CD14-positive monocyte (primary cell): Measurements from ENCODE around the gene MCFD2. TPM values are rescaled to one million over a fixed set of nuclear protein-coding genes. Genes with fewer than 3 reads are reported as not detected.

ENCODE experiments used
- DNase-seq, 3 donors: peaks; one replicate each; pipeline ENCODE4 v3.0.0-alpha.2; 2011 to 2022
- H2AFZ ChIP-seq: 2 replicates; pipeline ENCODE4 v1.6.0; 2012; ENCODE audit warnings: mild to moderate bottlenecking, low read depth, low read length, inconsistent platforms; ENCODE audit not compliant: insufficient read depth, poor library complexity, severe bottlenecking
- H3K27ac ChIP-seq, 2 donors: 1 replicate in 1 of 2; 2 replicates in 1 of 2; pipeline ENCODE4 v1.5.1; 2012 to 2013; ENCODE audit warnings: low read length in 2 of 2, control low read depth in 1 of 2, inconsistent platforms in 1 of 2, low read depth in 1 of 2, mild to moderate bottlenecking in 1 of 2
- H3K27me3 ChIP-seq, 2 donors: one replicate each; pipeline versions ENCODE4 v1.6.0 to v1.6.1; 2011 to 2013; ENCODE audit warnings: low read length in 2 of 2; ENCODE audit not compliant: control insufficient read depth in 2 of 2, insufficient read depth in 2 of 2
- H3K36me3 ChIP-seq, 2 donors: replicated peaks in 1 of 2; 1 replicate in 1 of 2; 2 replicates in 1 of 2; pipeline versions ENCODE4 v1.5.1 to v1.6.1; 2012 to 2013; ENCODE audit warnings: low read length in 2 of 2, control low read depth in 1 of 2, inconsistent platforms in 1 of 2, mild to moderate bottlenecking in 1 of 2; ENCODE audit not compliant: insufficient read depth in 2 of 2, control insufficient read depth in 1 of 2
- H3K4me1 ChIP-seq, 2 donors: 1 replicate in 1 of 2; 2 replicates in 1 of 2; pipeline versions ENCODE4 v1.5.1 to v1.6.1; 2012 to 2013; ENCODE audit warnings: low read length in 2 of 2, control low read depth in 1 of 2, inconsistent platforms in 1 of 2, mild to moderate bottlenecking in 1 of 2, moderate library complexity in 1 of 2; ENCODE audit not compliant: insufficient read depth in 2 of 2, control insufficient read depth in 1 of 2
- H3K4me2 ChIP-seq: replicated peaks from 2 replicates; pipeline ENCODE3; 2012; ENCODE audit warnings: low read length, moderate library complexity, mild to moderate bottlenecking; ENCODE audit not compliant: poor library complexity, severe bottlenecking; ENCODE audit errors: extremely low read depth
- H3K4me3 ChIP-seq, 3 experiments: fragments of 200-600 bp in 1 of 3; sonication (generic) in 1 of 3; replicated peaks in 1 of 3; 1 replicate in 2 of 3; 2 replicates in 1 of 3; pipeline ENCODE4 v1.5.1; 2011 to 2013; ENCODE audit warnings: low read length in 3 of 3, mild to moderate bottlenecking in 3 of 3, control low read depth in 2 of 3, low read depth in 2 of 3, inconsistent platforms in 1 of 3, moderate library complexity in 1 of 3
- H3K79me2 ChIP-seq: 2 replicates; pipeline ENCODE4 v1.6.0; 2012; ENCODE audit warnings: mild to moderate bottlenecking, control low read depth, inconsistent platforms, low read length, moderate library complexity; ENCODE audit not compliant: insufficient read depth
- H3K9ac ChIP-seq: 2 replicates; pipeline ENCODE4 v1.6.0; 2017; ENCODE audit warnings: low read length, mild to moderate bottlenecking; ENCODE audit not compliant: insufficient read depth, poor library complexity, severe bottlenecking
- H3K9me3 ChIP-seq, 2 donors: replicated peaks in 1 of 2; 1 replicate in 1 of 2; 2 replicates in 1 of 2; pipeline versions ENCODE4 v1.5.1 to v1.6.1; 2012 to 2013; ENCODE audit warnings: low read length in 2 of 2, control low read depth in 1 of 2; ENCODE audit not compliant: control insufficient read depth in 1 of 2, insufficient read depth in 1 of 2
- H4K20me1 ChIP-seq: 2 replicates; pipeline ENCODE4 v1.6.0; 2012; ENCODE audit warnings: mild to moderate bottlenecking, low read length, control low read depth, moderate library complexity; ENCODE audit not compliant: insufficient read depth
- H3K27ac Mint-ChIP-seq, 7 donors: one replicate each; pipeline ENCODE4 v1.8.0; 2020; ENCODE audit warnings: mild to moderate bottlenecking in 7 of 7, mixed read lengths in 7 of 7, moderate library complexity in 6 of 7, inconsistent platforms in 2 of 7
- H3K27me3 Mint-ChIP-seq, 3 donors: one replicate each; pipeline ENCODE4 v1.8.0; 2021 to 2022; ENCODE audit warnings: low read depth in 3 of 3, mild to moderate bottlenecking in 3 of 3, mixed read lengths in 3 of 3, moderate library complexity in 3 of 3, inconsistent platforms in 1 of 3
- H3K36me3 Mint-ChIP-seq, 2 donors: one replicate each; pipeline ENCODE4 v1.8.0; 2020; ENCODE audit warnings: mixed read lengths in 2 of 2, inconsistent platforms in 1 of 2, mild to moderate bottlenecking in 1 of 2
- H3K4me1 Mint-ChIP-seq: one replicate; pipeline ENCODE4 v1.8.0; 2020; ENCODE audit warnings: mild to moderate bottlenecking, mixed read lengths
- H3K4me3 Mint-ChIP-seq, 2 donors: one replicate each; pipeline ENCODE4 v1.8.0; 2020; ENCODE audit warnings: mild to moderate bottlenecking in 2 of 2, mixed read lengths in 2 of 2, moderate library complexity in 1 of 2
- H3K9me3 Mint-ChIP-seq, 7 donors: one replicate each; pipeline ENCODE4 v1.8.0; 2020 to 2022; ENCODE audit warnings: mixed read lengths in 7 of 7, mild to moderate bottlenecking in 6 of 7, moderate library complexity in 6 of 7, inconsistent platforms in 2 of 7
- WGBS: methylation state at CpG from one replicate; pipeline ENCODE4 v1.1.5; 2013; ENCODE audit warnings: missing lambda C conversion rate; ENCODE audit not compliant: insufficient coverage; 5-methylcytosine and 5-hydroxymethylcytosine counted together
- intact Hi-C, 2 donors: fragments of 100-400 bp; cut with micrococcal nuclease; formaldehyde crosslinking; loops; one replicate each; pipeline versions ENCODE4 v1.15.0 to v1.15.1; 2023
- polyA plus RNA-seq, 3 donors: library from polyadenylated mRNA; depleted of rRNA in 1 of 3; unstranded in 2 of 3; stranded (reverse) in 1 of 3; fragments of 300-500 nt in 2 of 3; fragments of >200 nt in 1 of 3; fragmentation: Illumina TruSeq in 2 of 3; gene quantifications; 1 replicate in 2 of 3; 2 replicates in 1 of 3; pipeline ENCODE4 v1.2.3, GENCODE V29; 2012 to 2021
- TF ChIP-seq, protein P1 (sequence below): fragments of 200-600 bp; IDR thresholded peaks from one replicate; pipeline ENCODE4 v1.8.0; 2022; ENCODE audit warnings: antibody characterized with exemption, mild to moderate bottlenecking

Gene MCFD2
- polyA plus RNA-seq, 3 donors, result 23.8 to 38.5 (median 33.6) TPM

DNA sequence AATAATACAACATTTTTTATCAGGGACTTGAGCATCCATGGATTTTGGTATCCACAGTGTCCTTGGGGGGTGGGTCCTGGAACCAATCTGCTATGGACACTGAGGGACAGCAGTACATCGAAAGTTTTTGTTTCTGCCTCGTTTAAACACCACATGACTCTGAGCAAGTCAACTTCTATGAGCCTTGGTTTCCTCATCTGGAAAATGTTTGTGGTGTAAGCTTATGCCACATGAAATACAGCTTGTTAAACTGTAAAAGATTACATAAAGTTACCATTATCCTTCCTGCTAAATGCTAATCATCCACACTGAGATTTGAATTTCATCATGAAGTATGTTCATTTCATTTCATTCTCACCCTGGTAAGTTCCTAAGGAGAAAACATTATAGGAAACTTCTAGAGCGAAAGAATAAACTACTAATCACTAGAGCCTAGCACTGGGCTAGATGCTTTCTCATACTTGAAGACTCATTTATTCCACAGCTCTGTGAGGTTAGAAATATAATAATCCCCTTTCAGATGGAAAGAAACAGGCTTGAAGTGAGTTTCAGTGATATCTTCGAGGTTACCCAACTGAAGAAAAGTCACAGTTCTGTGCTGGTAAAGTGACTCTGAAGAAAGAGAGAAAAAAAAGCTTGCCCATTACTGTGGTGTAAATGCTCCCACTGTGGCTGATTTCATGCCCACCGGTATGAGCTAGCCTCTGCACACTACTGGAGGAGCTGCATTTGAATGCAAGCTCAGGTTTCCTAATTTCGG, 29.2 kb downstream of the MCFD2 start:
- DNase-seq, result no peak
- intact Hi-C loops, result no loop called here
- Histone ChIP-seq H3K9me3 (no peaks in the 10 kb centered on the region), H3K4me2 (no peak overlapping the region), H3K79me2 (no peaks in the 10 kb centered on the region), H3K4me3 (no peak overlapping the region), H4K20me1 (no peaks in the 10 kb centered on the region), H3K4me1 (peaks cover 0 to 5% of the 10 kb centered on the region in 2 donors), H3K9ac (no peak overlapping the region), H2AFZ (no peak overlapping the region), H3K36me3 (no peaks in the 10 kb centered on the region), H3K27me3 (no peaks in the 10 kb centered on the region), H3K27ac (no peak overlapping the region)
- Mint-ChIP-seq H3K4me1 (peaks cover 3% of the 10 kb centered on the region), H3K4me3 (no peak overlapping the region), H3K36me3 (no peaks in the 10 kb centered on the region), H3K9me3 (peaks cover 0 to 3% (median 0%) of the 10 kb centered on the region in 7 donors), H3K27ac (peak overlapping the region in 1 of 7 donors; percentile 2), H3K27me3 (peaks cover 1 to 8% (median 7%) of the 10 kb centered on the region in 3 donors)
- TF ChIP-seq, protein P1, sequence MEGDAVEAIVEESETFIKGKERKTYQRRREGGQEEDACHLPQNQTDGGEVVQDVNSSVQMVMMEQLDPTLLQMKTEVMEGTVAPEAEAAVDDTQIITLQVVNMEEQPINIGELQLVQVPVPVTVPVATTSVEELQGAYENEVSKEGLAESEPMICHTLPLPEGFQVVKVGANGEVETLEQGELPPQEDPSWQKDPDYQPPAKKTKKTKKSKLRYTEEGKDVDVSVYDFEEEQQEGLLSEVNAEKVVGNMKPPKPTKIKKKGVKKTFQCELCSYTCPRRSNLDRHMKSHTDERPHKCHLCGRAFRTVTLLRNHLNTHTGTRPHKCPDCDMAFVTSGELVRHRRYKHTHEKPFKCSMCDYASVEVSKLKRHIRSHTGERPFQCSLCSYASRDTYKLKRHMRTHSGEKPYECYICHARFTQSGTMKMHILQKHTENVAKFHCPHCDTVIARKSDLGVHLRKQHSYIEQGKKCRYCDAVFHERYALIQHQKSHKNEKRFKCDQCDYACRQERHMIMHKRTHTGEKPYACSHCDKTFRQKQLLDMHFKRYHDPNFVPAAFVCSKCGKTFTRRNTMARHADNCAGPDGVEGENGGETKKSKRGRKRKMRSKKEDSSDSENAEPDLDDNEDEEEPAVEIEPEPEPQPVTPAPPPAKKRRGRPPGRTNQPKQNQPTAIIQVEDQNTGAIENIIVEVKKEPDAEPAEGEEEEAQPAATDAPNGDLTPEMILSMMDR, result no peak
- WGBS, result 81% methylated on average over 4 of the region's 6 CpGs

DNA sequence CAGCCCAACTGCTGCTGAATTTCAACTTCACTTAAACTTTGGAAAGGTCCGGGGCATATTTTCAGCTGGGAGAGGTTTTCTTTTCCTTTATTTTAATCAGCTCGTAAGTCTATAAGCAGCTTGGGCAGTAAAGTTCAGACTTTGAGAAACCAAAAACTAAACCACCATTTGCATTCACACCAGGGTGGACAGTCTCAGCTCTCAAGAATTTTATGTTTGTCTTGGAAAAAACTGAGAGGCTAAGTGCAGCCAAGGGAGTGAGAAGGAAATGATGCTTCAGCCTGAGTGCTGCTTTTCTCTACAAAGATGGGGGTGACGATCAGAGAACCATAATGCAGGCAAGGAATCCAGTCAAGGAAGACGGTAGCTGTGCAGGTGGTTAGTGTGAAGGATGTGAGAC, 30.2 kb downstream of the MCFD2 start:
- Histone ChIP-seq H3K27me3 (no peaks in the 10 kb centered on the region), H3K27ac (no peak overlapping the region), H4K20me1 (no peaks in the 10 kb centered on the region), H3K4me3 (no peak overlapping the region), H3K4me1 (peaks cover 0 to 5% of the 10 kb centered on the region in 2 donors), H3K9ac (no peak overlapping the region), H3K79me2 (no peaks in the 10 kb centered on the region), H3K36me3 (no peaks in the 10 kb centered on the region), H2AFZ (no peak overlapping the region), H3K4me2 (no peak overlapping the region), H3K9me3 (no peaks in the 10 kb centered on the region)
- H3K4me3 Mint-ChIP-seq, result peak overlapping the region in 1 of 2 donors; percentile 2
- TF ChIP-seq, protein P1, result no peak
- H3K36me3 Mint-ChIP-seq, result no peaks in the 10 kb centered on the region
- intact Hi-C loops, result no loop called here
- peaks cover 3% of the 10 kb centered on the region for H3K4me1 Mint-ChIP-seq
- H3K9me3 Mint-ChIP-seq, result peaks cover 0 to 3% (median 0%) of the 10 kb centered on the region in 7 donors
- H3K27me3 Mint-ChIP-seq, result peaks cover 1 to 7% (median 6%) of the 10 kb centered on the region in 3 donors
- no peak for DNase-seq
- 85% methylated on average over 2 of the region's 4 CpGs for WGBS
- H3K27ac Mint-ChIP-seq, result no peak overlapping the region
